BJ (cell line): ENCODE data around the gene PPP1R7. TPM values are rescaled to one million over a fixed set of nuclear protein-coding genes. Genes with fewer than 3 reads are reported as not detected.

Experiments
- CTCF ChIA-PET: fragments of 350-600 bp; formaldehyde crosslinking; extraction: SDS; loops from one replicate; lab custom pipeline; 2021; ENCODE audit warnings: antibody characterized with exemption, inconsistent platforms; lab: Yijun Ruan, JAX
- POLR2A ChIA-PET: fragments of 300-600 bp; sonication (Branson Sonifier 250); formaldehyde crosslinking; extraction: SDS; loops from one replicate; lab custom pipeline; 2021; ENCODE audit warnings: antibody characterized with exemption; lab: Charles Lee
- DNase-seq: peaks from one replicate; pipeline ENCODE4 v3.0.0-alpha.2; 2011; ENCODE audit warnings: low read depth
- H3K27me3 ChIP-seq: 2 replicates; pipeline ENCODE4 v1.6.0; 2011; ENCODE audit warnings: low read length; ENCODE audit not compliant: control insufficient read depth, insufficient read depth
- H3K36me3 ChIP-seq: 2 replicates; pipeline ENCODE4 v1.5.1; 2011; ENCODE audit warnings: low read length; ENCODE audit not compliant: control insufficient read depth, insufficient read depth
- H3K4me3 ChIP-seq: 2 replicates; pipeline ENCODE4 v1.5.1; 2011; ENCODE audit warnings: low read depth, mild to moderate bottlenecking, control low read depth, low read length
- CTCF ChIP-seq: IDR thresholded peaks from 2 replicates; pipeline ENCODE4 v1.5.1; 2011; ENCODE audit warnings: low read depth, mild to moderate bottlenecking, control low read depth, inconsistent platforms, low read length, moderate library complexity; ENCODE audit not compliant: insufficient read depth
- polyA plus RNA-seq: library from polyadenylated mRNA; depleted of rRNA; stranded (reverse); fragments of >200 nt; gene quantifications from 2 replicates; pipeline ENCODE4 v1.2.3, GENCODE V29; 2011

PPP1R7 gene
- polyA plus RNA-seq, 1 experiment: 45.8 TPM

GRCh38 chr2:241107031-241107783 lies 43.1 kb upstream of the PPP1R7 start:
- no peak for TF ChIP-seq CTCF
- no peaks in the 10 kb centered on the region for H3K27me3 ChIP-seq
- no peak overlapping the region for H3K4me3 ChIP-seq
- no peaks in the 10 kb centered on the region for H3K36me3 ChIP-seq
- no peak for DNase-seq
- CTCF ChIA-PET: no interaction called here
- POLR2A ChIA-PET: no interaction called here

GRCh38 chr2:241108271-241109209 lies 41.7 kb upstream of the PPP1R7 start:
- Histone ChIP-seq H3K27me3 (no peaks in the 10 kb centered on the region), H3K36me3 (no peaks in the 10 kb centered on the region), H3K4me3 (no peak overlapping the region)
- no peak for DNase-seq
- no peak for TF ChIP-seq CTCF
- CTCF ChIA-PET: no interaction called here
- POLR2A ChIA-PET: no interaction called here

GRCh38 chr2:241109210-241110088 lies 40.8 kb upstream of the PPP1R7 start:
- no peaks in the 10 kb centered on the region for H3K27me3 ChIP-seq
- CTCF ChIA-PET: interaction anchor here (1.1 kb wide), 1 partner anchor 14 kb away, joined by 3 read pairs; no protein-coding TSS in a partner anchor
- POLR2A ChIA-PET: no interaction called here

GRCh38 chr2:241110089-241110606 lies 40.1 kb upstream of the PPP1R7 start:
- H3K27me3 ChIP-seq: no peaks in the 10 kb centered on the region
- CTCF ChIA-PET: interaction anchor here (1.1 kb wide), 1 partner anchor 14 kb away, joined by 3 read pairs; no protein-coding TSS in a partner anchor

More at GRCh38 chr2:241109210-241110088, 40.8 kb upstream of the PPP1R7 start:
- TF ChIP-seq CTCF: no peak
- Histone ChIP-seq H3K4me3 (no peak overlapping the region), H3K36me3 (no peaks in the 10 kb centered on the region)
- DNase-seq: no peak

More at GRCh38 chr2:241110089-241110606, 40.1 kb upstream of the PPP1R7 start:
- no peak for DNase-seq
- no peak for TF ChIP-seq CTCF
- no peak overlapping the region for H3K4me3 ChIP-seq
- no peaks in the 10 kb centered on the region for H3K36me3 ChIP-seq
- POLR2A ChIA-PET: no interaction called here
